Activated naive CD8-positive, alpha-beta T cell treated with anti-CD3 and anti-CD28 coated beads for 36 hours (primary cell): ENCODE results near the gene CCNJL. TPM values are rescaled to one million over a fixed set of nuclear protein-coding genes. Genes with fewer than 3 reads are reported as not detected.

Experiments used
- DNase-seq: peaks from one replicate; pipeline ENCODE4 v3.0.0; 2021
- H3K27ac Mint-ChIP-seq: one replicate; pipeline ENCODE4 v1.8.0; 2022; ENCODE audit warnings: mild to moderate bottlenecking, moderate library complexity, mixed read lengths
- H3K27me3 Mint-ChIP-seq: one replicate; pipeline ENCODE4 v1.8.0; 2022; ENCODE audit warnings: mild to moderate bottlenecking, mixed read lengths
- H3K36me3 Mint-ChIP-seq: one replicate; pipeline ENCODE4 v1.8.0; 2021; ENCODE audit warnings: mild to moderate bottlenecking, mixed read lengths
- H3K4me1 Mint-ChIP-seq: one replicate; pipeline ENCODE4 v1.8.0; 2021; ENCODE audit warnings: mixed read lengths
- H3K4me3 Mint-ChIP-seq: one replicate; pipeline ENCODE4 v1.8.0; 2022; ENCODE audit warnings: mild to moderate bottlenecking, moderate library complexity, mixed read lengths
- H3K9me3 Mint-ChIP-seq: one replicate; pipeline ENCODE4 v1.8.0; 2022; ENCODE audit warnings: mixed read lengths
- total RNA-seq, 2 experiments: library from RNA; stranded (reverse); gene quantifications; one replicate each; pipeline ENCODE4 v1.2.3, GENCODE V29; 2021

CCNJL gene
- total RNA-seq, 2 experiments from 2014 or later: not detected

- Mint-ChIP-seq H3K36me3 (no peaks in the 10 kb centered on the region), H3K4me1 (peaks cover 6% of the 10 kb centered on the region), H3K27ac (no peak overlapping the region), H3K4me3 (peak overlapping the region; percentile 76), H3K9me3 (no peaks in the 10 kb centered on the region), H3K27me3 (peaks cover 80% of the 10 kb centered on the region)
- DNase-seq: no peak
Observed at GRCh38 chr5:160312960-160313727, 780 bp upstream of the CCNJL start.

GRCh38 chr5:160311491-160312133 is 752 bp downstream of the CCNJL start:
- H3K4me1 Mint-ChIP-seq: peaks cover 6% of the 10 kb centered on the region
- H3K9me3 Mint-ChIP-seq: no peaks in the 10 kb centered on the region
- H3K27ac Mint-ChIP-seq: no peak overlapping the region
- H3K36me3 Mint-ChIP-seq: no peaks in the 10 kb centered on the region
- no peak for DNase-seq
- no peak overlapping the region for H3K4me3 Mint-ChIP-seq
- peaks cover 80% of the 10 kb centered on the region for H3K27me3 Mint-ChIP-seq

GRCh38 chr5:160310552-160311295 is 1.6 kb downstream of the CCNJL start:
- no peaks in the 10 kb centered on the region for H3K9me3 Mint-ChIP-seq
- peaks cover 74% of the 10 kb centered on the region for H3K27me3 Mint-ChIP-seq
- no peaks in the 10 kb centered on the region for H3K36me3 Mint-ChIP-seq
- H3K27ac Mint-ChIP-seq: no peak overlapping the region
- DNase-seq: no peak
- peaks cover 4% of the 10 kb centered on the region for H3K4me1 Mint-ChIP-seq
- no peak overlapping the region for H3K4me3 Mint-ChIP-seq

- DNase-seq: no peak
- no peaks in the 10 kb centered on the region for H3K36me3 Mint-ChIP-seq
- peaks cover 4% of the 10 kb centered on the region for H3K4me1 Mint-ChIP-seq
- no peaks in the 10 kb centered on the region for H3K9me3 Mint-ChIP-seq
- H3K27ac Mint-ChIP-seq: no peak overlapping the region
- no peak overlapping the region for H3K4me3 Mint-ChIP-seq
- H3K27me3 Mint-ChIP-seq: peaks cover 71% of the 10 kb centered on the region
Observed at GRCh38 chr5:160310140-160310539, 2.2 kb downstream of the CCNJL start.

- Mint-ChIP-seq H3K4me1 (peaks cover 2% of the 10 kb centered on the region), H3K27me3 (peaks cover 42% of the 10 kb centered on the region), H3K4me3 (no peak overlapping the region), H3K9me3 (no peaks in the 10 kb centered on the region), H3K27ac (no peak overlapping the region), H3K36me3 (no peaks in the 10 kb centered on the region)
- no peak for DNase-seq
Observed at GRCh38 chr5:160306696-160307095, 5.7 kb downstream of the CCNJL start.

GRCh38 chr5:160305319-160305718 is 7.0 kb downstream of the CCNJL start:
- Mint-ChIP-seq H3K4me1 (no peaks in the 10 kb centered on the region), H3K27ac (no peak overlapping the region), H3K36me3 (no peaks in the 10 kb centered on the region), H3K9me3 (no peaks in the 10 kb centered on the region), H3K27me3 (peaks cover 28% of the 10 kb centered on the region), H3K4me3 (no peak overlapping the region)
- DNase-seq: no peak

- no peak for DNase-seq
- Mint-ChIP-seq H3K27ac (no peak overlapping the region), H3K9me3 (no peaks in the 10 kb centered on the region), H3K27me3 (peaks cover 16% of the 10 kb centered on the region), H3K36me3 (no peaks in the 10 kb centered on the region), H3K4me3 (no peak overlapping the region), H3K4me1 (no peaks in the 10 kb centered on the region)
Observed at GRCh38 chr5:160303690-160304089, 8.7 kb downstream of the CCNJL start.

- Mint-ChIP-seq H3K36me3 (no peaks in the 10 kb centered on the region), H3K4me1 (no peaks in the 10 kb centered on the region), H3K27me3 (no peaks in the 10 kb centered on the region), H3K9me3 (no peaks in the 10 kb centered on the region), H3K4me3 (no peak overlapping the region), H3K27ac (no peak overlapping the region)
- DNase-seq: no peak
Observed at GRCh38 chr5:160298189-160298588, 14.2 kb downstream of the CCNJL start.

GRCh38 chr5:160297776-160298175 is 14.6 kb downstream of the CCNJL start:
- Mint-ChIP-seq H3K9me3 (no peaks in the 10 kb centered on the region), H3K36me3 (no peaks in the 10 kb centered on the region), H3K4me1 (no peaks in the 10 kb centered on the region), H3K27ac (no peak overlapping the region), H3K27me3 (no peaks in the 10 kb centered on the region), H3K4me3 (no peak overlapping the region)
- no peak for DNase-seq

GRCh38 chr5:160297004-160297403 is 15.4 kb downstream of the CCNJL start:
- H3K4me1 Mint-ChIP-seq: no peaks in the 10 kb centered on the region
- no peaks in the 10 kb centered on the region for H3K27me3 Mint-ChIP-seq
- no peaks in the 10 kb centered on the region for H3K36me3 Mint-ChIP-seq
- H3K9me3 Mint-ChIP-seq: no peaks in the 10 kb centered on the region
- H3K27ac Mint-ChIP-seq: no peak overlapping the region
- no peak overlapping the region for H3K4me3 Mint-ChIP-seq
- no peak for DNase-seq

- DNase-seq: no peak
- H3K4me1 Mint-ChIP-seq: no peaks in the 10 kb centered on the region
- H3K36me3 Mint-ChIP-seq: no peaks in the 10 kb centered on the region
- H3K27ac Mint-ChIP-seq: no peak overlapping the region
- no peaks in the 10 kb centered on the region for H3K9me3 Mint-ChIP-seq
- H3K4me3 Mint-ChIP-seq: no peak overlapping the region
- no peaks in the 10 kb centered on the region for H3K27me3 Mint-ChIP-seq
Observed at GRCh38 chr5:160296496-160296895, 15.9 kb downstream of the CCNJL start.

GRCh38 chr5:160293901-160294561 is 18.3 kb downstream of the CCNJL start:
- Mint-ChIP-seq H3K9me3 (no peaks in the 10 kb centered on the region), H3K27ac (no peak overlapping the region), H3K36me3 (no peaks in the 10 kb centered on the region), H3K4me3 (no peak overlapping the region), H3K27me3 (no peaks in the 10 kb centered on the region), H3K4me1 (no peaks in the 10 kb centered on the region)
- DNase-seq: no peak

- H3K36me3 Mint-ChIP-seq: no peaks in the 10 kb centered on the region
- H3K4me1 Mint-ChIP-seq: no peaks in the 10 kb centered on the region
- no peaks in the 10 kb centered on the region for H3K27me3 Mint-ChIP-seq
- no peak overlapping the region for H3K27ac Mint-ChIP-seq
- DNase-seq: no peak
- H3K9me3 Mint-ChIP-seq: no peaks in the 10 kb centered on the region
- H3K4me3 Mint-ChIP-seq: no peak overlapping the region
Observed at GRCh38 chr5:160293386-160293785, 19.0 kb downstream of the CCNJL start.

- DNase-seq: no peak
- Mint-ChIP-seq H3K4me1 (no peaks in the 10 kb centered on the region), H3K27ac (no peak overlapping the region), H3K27me3 (no peaks in the 10 kb centered on the region), H3K9me3 (no peaks in the 10 kb centered on the region), H3K4me3 (no peak overlapping the region), H3K36me3 (no peaks in the 10 kb centered on the region)
Observed at GRCh38 chr5:160291467-160291866, 20.9 kb downstream of the CCNJL start.

- Mint-ChIP-seq H3K36me3 (no peaks in the 10 kb centered on the region), H3K9me3 (no peaks in the 10 kb centered on the region), H3K27me3 (no peaks in the 10 kb centered on the region), H3K4me3 (no peak overlapping the region), H3K27ac (no peak overlapping the region), H3K4me1 (no peaks in the 10 kb centered on the region)
- DNase-seq: no peak
Observed at GRCh38 chr5:160290751-160291150, 21.6 kb downstream of the CCNJL start.
